ENCODE data around the gene DBP. TPM values are rescaled to one million over a fixed set of nuclear protein-coding genes. Genes with fewer than 3 reads are reported as not detected.

DBP gene
- total and polyA plus RNA-seq, 2 of the 13 experiments (the other 11 are each of a cell fraction or from before 2014, with no cell fraction given), result 1.7 to 5.8 TPM

GRCh38 chr19:48637449-48637947 lies 319 bp upstream of the DBP start (continued):
- TF ChIP-seq PRDM15 (CRISPR knock-in tag; IDR thresholded peaks at IDR 0.05) (no peak), DDIT3 (CRISPR knock-in tag; IDR thresholded peaks at IDR 0.05) (no peak), RBAK (CRISPR knock-in tag; IDR thresholded peaks at IDR 0.05) (0 out of 2 replicates have a peak, but pooled peaks have one; percentile 35), ZNF205 (CRISPR knock-in tag; IDR thresholded peaks at IDR 0.05) (0 out of 2 replicates have a peak, but pooled peaks have one; percentile 42), JUN (CRISPR knock-in tag; IDR thresholded peaks at IDR 0.05) (peak; percentile 84), ZNF775 (CRISPR knock-in tag; IDR thresholded peaks at IDR 0.05; ENCODE audit: borderline replicate concordance) (peak; percentile 55; the same call in 1 of the 2 replicates), MYNN (CRISPR knock-in tag; IDR thresholded peaks at IDR 0.05; ENCODE audit: low read depth) (no peak), HNRNPLL (IDR thresholded peaks at IDR 0.05; ENCODE audit: low read depth, low read length, poor library complexity, severe bottlenecking) (peak; percentile 29), HNRNPH1 (optimal IDR thresholded peaks at IDR 0.05; ENCODE audit: low read depth, low read length) (no peak), THRA (CRISPR knock-in tag; IDR thresholded peaks at IDR 0.05; ENCODE audit: borderline replicate concordance) (peak; percentile 58; the same call in 1 of the 2 replicates), ZNF407 (CRISPR knock-in tag; IDR thresholded peaks at IDR 0.05; ENCODE audit: not compliant biosample characterization) (peak; percentile 60), SALL1 (CRISPR knock-in tag; IDR thresholded peaks at IDR 0.05) (peak; percentile 87), ZNF329 (CRISPR knock-in tag; IDR thresholded peaks at IDR 0.05; ENCODE audit: low read depth) (no peak)

All from HepG2 (cell line).